Osteoblast (primary cell): ENCODE measurements around the gene YOD1. TPM values are rescaled to one million over a fixed set of nuclear protein-coding genes. Genes with fewer than 3 reads are reported as not detected.

Experiments
- DNase-seq: peaks from one replicate; pipeline ENCODE4 v3.0.0; 2011; ENCODE audit warnings: low spot score, mixed read lengths; ENCODE audit not compliant: insufficient read length; ENCODE audit errors: missing footprints
- H2AFZ ChIP-seq: 2 replicates; pipeline ENCODE4 v1.6.0; 2011; ENCODE audit warnings: mild to moderate bottlenecking, low read length
- H3K27ac ChIP-seq: 2 replicates; pipeline ENCODE4 v1.5.1; 2011; ENCODE audit warnings: mild to moderate bottlenecking, low read depth, low read length, moderate library complexity
- H3K27me3 ChIP-seq: 2 replicates; pipeline ENCODE4 v1.6.0; 2012; ENCODE audit warnings: mild to moderate bottlenecking, control low read depth, inconsistent platforms, low read length, moderate library complexity; ENCODE audit not compliant: insufficient read depth
- H3K36me3 ChIP-seq: 2 replicates; pipeline ENCODE4 v1.5.1; 2011; ENCODE audit warnings: mild to moderate bottlenecking, low read length, control low read depth, moderate library complexity; ENCODE audit not compliant: insufficient read depth
- H3K4me1 ChIP-seq: 2 replicates; pipeline ENCODE4 v1.5.1; 2011; ENCODE audit warnings: mild to moderate bottlenecking, low read length, control low read depth, moderate library complexity; ENCODE audit not compliant: insufficient read depth
- H3K4me2 ChIP-seq: 2 replicates; pipeline ENCODE4 v1.6.0; 2011; ENCODE audit warnings: mild to moderate bottlenecking, low read length; ENCODE audit not compliant: insufficient read depth
- H3K4me3 ChIP-seq: fragments of 200-600 bp; sonication (generic); 3 replicates; pipeline ENCODE4 v1.5.1; 2012; ENCODE audit warnings: mild to moderate bottlenecking, low read length, inconsistent platforms; ENCODE audit not compliant: insufficient read depth
- H3K79me2 ChIP-seq: 2 replicates; pipeline ENCODE4 v1.6.0; 2012; ENCODE audit warnings: mild to moderate bottlenecking, low read length, control low read depth, inconsistent platforms; ENCODE audit not compliant: insufficient read depth
- H3K9me3 ChIP-seq: 2 replicates; pipeline ENCODE4 v1.5.1; 2011; ENCODE audit warnings: low read depth, low read length, control low read depth
- H4K20me1 ChIP-seq: 2 replicates; pipeline ENCODE4 v1.6.0; 2012; ENCODE audit warnings: mild to moderate bottlenecking, low read length, control low read depth; ENCODE audit not compliant: insufficient read depth
- CTCF ChIP-seq: IDR thresholded peaks from 2 replicates; pipeline ENCODE4 v1.5.1; 2011; ENCODE audit warnings: mild to moderate bottlenecking, low read depth, low read length, moderate library complexity; ENCODE audit errors: extremely low read depth
- total RNA-seq: library from RNA; depleted of rRNA; stranded (reverse); fragments of >200 nt; gene quantifications from 2 replicates; pipeline ENCODE4 v1.2.3, GENCODE V29; 2012

YOD1 gene
- total RNA-seq, 1 donor: 8.3 TPM

- H3K4me3 ChIP-seq: no peak overlapping the region
- H3K9me3 ChIP-seq: no peaks in the 10 kb centered on the region
- H3K4me1 ChIP-seq: peaks cover 5% of the 10 kb centered on the region
- no peaks in the 10 kb centered on the region for H3K27me3 ChIP-seq
- peak; percentile 61 for DNase-seq
- no peaks in the 10 kb centered on the region for H3K79me2 ChIP-seq
- no peaks in the 10 kb centered on the region for H3K36me3 ChIP-seq
- H3K27ac ChIP-seq: no peak overlapping the region
- H4K20me1 ChIP-seq: no peaks in the 10 kb centered on the region
- H3K4me2 ChIP-seq: no peak overlapping the region
- H2AFZ ChIP-seq: no peak overlapping the region
- no peak for TF ChIP-seq CTCF
Measured at GRCh38 chr1:207034998-207035397, 16.0 kb downstream of the YOD1 start.

- Histone ChIP-seq H3K4me2 (no peak overlapping the region), H4K20me1 (no peaks in the 10 kb centered on the region)
Measured at GRCh38 chr1:207034208-207034607, 16.8 kb downstream of the YOD1 start.

GRCh38 chr1:207033302-207033701 lies 17.7 kb downstream of the YOD1 start:
- TF ChIP-seq CTCF: no peak
- H3K79me2 ChIP-seq: no peaks in the 10 kb centered on the region
- no peak for DNase-seq
- no peak overlapping the region for H3K4me2 ChIP-seq
- H3K36me3 ChIP-seq: no peaks in the 10 kb centered on the region
- H3K27ac ChIP-seq: no peak overlapping the region
- no peak overlapping the region for H2AFZ ChIP-seq
- no peaks in the 10 kb centered on the region for H4K20me1 ChIP-seq
- H3K4me1 ChIP-seq: no peaks in the 10 kb centered on the region
- no peaks in the 10 kb centered on the region for H3K9me3 ChIP-seq
- H3K27me3 ChIP-seq: no peaks in the 10 kb centered on the region
- no peak overlapping the region for H3K4me3 ChIP-seq

More at GRCh38 chr1:207034208-207034607, 16.8 kb downstream of the YOD1 start:
- Histone ChIP-seq H3K4me1 (no peaks in the 10 kb centered on the region), H3K4me3 (no peak overlapping the region), H3K27me3 (no peaks in the 10 kb centered on the region), H3K27ac (no peak overlapping the region), H2AFZ (no peak overlapping the region), H3K79me2 (no peaks in the 10 kb centered on the region), H3K36me3 (no peaks in the 10 kb centered on the region), H3K9me3 (no peaks in the 10 kb centered on the region)
- no peak for TF ChIP-seq CTCF
- peak; percentile 30 for DNase-seq

- no peaks in the 10 kb centered on the region for H3K36me3 ChIP-seq
- H3K27me3 ChIP-seq: no peaks in the 10 kb centered on the region
- H3K4me3 ChIP-seq: no peak within 1 kb of the TSS
- H3K79me2 ChIP-seq: no peaks in the 10 kb centered on the region
- peak; percentile 1 for DNase-seq
- no peaks in the 10 kb centered on the region for H3K4me1 ChIP-seq
- H4K20me1 ChIP-seq: no peaks in the 10 kb centered on the region
- H2AFZ ChIP-seq: no peak within 1 kb of the TSS
- H3K27ac ChIP-seq: no peak within 1 kb of the TSS
- no peak within 1 kb of the TSS for H3K4me2 ChIP-seq
- H3K9me3 ChIP-seq: no peaks in the 10 kb centered on the region
- no peak for TF ChIP-seq CTCF
Measured at GRCh38 chr1:207032528-207033017, 18.4 kb downstream of the YOD1 start, which contains the start of gene C1orf116. Gene C1orf116, minus strand, starts transcription at chr1:207032756. Its CDS starts 5,158 bp downstream, at chr1:207027598.
